CD4-positive, alpha-beta memory T cell (primary cell): Measurements from ENCODE around the gene MCF2L2. TPM values are rescaled to one million over a fixed set of nuclear protein-coding genes. Genes with fewer than 3 reads are reported as not detected.

ENCODE experiments used
- CTCF ChIA-PET: fragments of 350-600 bp; sonication (Branson Sonifier 250); formaldehyde crosslinking; loops from one replicate; lab custom pipeline; 2021; ENCODE audit warnings: inconsistent platforms; ENCODE audit not compliant: partially characterized antibody; lab: Charles Lee
- POLR2A ChIA-PET: fragments of 350-600 bp; sonication (Branson Sonifier 250); formaldehyde crosslinking; loops from one replicate; lab custom pipeline; 2021; ENCODE audit not compliant: partially characterized antibody; lab: Charles Lee
- DNase-seq, 5 donors: peaks; one replicate each; pipeline versions ENCODE4 v3.0.0 to v3.0.0-alpha.2; 2020 to 2022; ENCODE audit warnings: mixed read lengths in 1 of 5
- H3K27ac ChIP-seq: one replicate; pipeline ENCODE4 v1.7.0; 2013; ENCODE audit warnings: low read depth, low read length
- H3K27me3 ChIP-seq: 2 replicates; pipeline ENCODE4 v1.7.0; 2013; ENCODE audit warnings: mild to moderate bottlenecking, low read length, moderate library complexity; ENCODE audit not compliant: insufficient read depth
- H3K36me3 ChIP-seq: 2 replicates; pipeline ENCODE4 v1.7.0; 2013; ENCODE audit warnings: mild to moderate bottlenecking, low read length, moderate library complexity; ENCODE audit not compliant: insufficient read depth
- H3K4me1 ChIP-seq: 2 replicates; pipeline ENCODE4 v1.7.0; 2013; ENCODE audit warnings: mild to moderate bottlenecking, low read length, moderate library complexity; ENCODE audit not compliant: insufficient read depth
- H3K4me3 ChIP-seq, 2 donors: one replicate each; pipeline ENCODE4 v1.7.0; 2013; ENCODE audit warnings: low read length in 2 of 2, mild to moderate bottlenecking in 1 of 2
- H3K9me3 ChIP-seq, 2 donors: one replicate each; pipeline ENCODE4 v1.7.0; 2013; ENCODE audit warnings: low read length in 2 of 2, control low read depth in 1 of 2; ENCODE audit not compliant: control insufficient read depth in 1 of 2
- H3K27ac Mint-ChIP-seq, 7 donors: one replicate each; pipeline ENCODE4 v1.8.0; 2020 to 2021; ENCODE audit warnings: mixed read lengths in 7 of 7, mild to moderate bottlenecking in 6 of 7, inconsistent platforms in 3 of 7, moderate library complexity in 3 of 7
- H3K27me3 Mint-ChIP-seq, 2 donors: one replicate each; pipeline ENCODE4 v1.8.0; 2020 to 2021; ENCODE audit warnings: mixed read lengths in 2 of 2
- H3K36me3 Mint-ChIP-seq, 2 donors: one replicate each; pipeline ENCODE4 v1.8.0; 2020 to 2021; ENCODE audit warnings: mixed read lengths in 2 of 2, inconsistent platforms in 1 of 2, mild to moderate bottlenecking in 1 of 2
- H3K4me1 Mint-ChIP-seq, 4 donors: one replicate each; pipeline ENCODE4 v1.8.0; 2020 to 2021; ENCODE audit warnings: mixed read lengths in 4 of 4, mild to moderate bottlenecking in 1 of 4
- H3K4me3 Mint-ChIP-seq, 8 donors: one replicate each; pipeline ENCODE4 v1.8.0; 2020 to 2021; ENCODE audit warnings: mixed read lengths in 8 of 8, mild to moderate bottlenecking in 7 of 8, moderate library complexity in 6 of 8, inconsistent platforms in 3 of 8
- H3K9me3 Mint-ChIP-seq, 8 donors: one replicate each; pipeline ENCODE4 v1.8.0; 2020 to 2021; ENCODE audit warnings: mixed read lengths in 8 of 8, mild to moderate bottlenecking in 5 of 8, inconsistent platforms in 3 of 8, moderate library complexity in 1 of 8
- intact Hi-C: fragments of 100-400 bp; cut with micrococcal nuclease; formaldehyde crosslinking; loops from one replicate; pipeline ENCODE4 v1.15.1; 2023
- polyA plus RNA-seq, 2 donors: library from polyadenylated mRNA; unstranded; fragments of 300-500 nt; fragmentation: Illumina TruSeq; gene quantifications; one replicate each; pipeline ENCODE4 v1.2.3, GENCODE V29; 2021
- total RNA-seq, 2 experiments: library from RNA; stranded (reverse); gene quantifications; one replicate each; pipeline ENCODE4 v1.2.3, GENCODE V29; 2021

Gene MCF2L2
- total and polyA plus RNA-seq, 4 experiments from 2014 or later: 0.37 to 7.3 (median 5.1) TPM

DNA sequence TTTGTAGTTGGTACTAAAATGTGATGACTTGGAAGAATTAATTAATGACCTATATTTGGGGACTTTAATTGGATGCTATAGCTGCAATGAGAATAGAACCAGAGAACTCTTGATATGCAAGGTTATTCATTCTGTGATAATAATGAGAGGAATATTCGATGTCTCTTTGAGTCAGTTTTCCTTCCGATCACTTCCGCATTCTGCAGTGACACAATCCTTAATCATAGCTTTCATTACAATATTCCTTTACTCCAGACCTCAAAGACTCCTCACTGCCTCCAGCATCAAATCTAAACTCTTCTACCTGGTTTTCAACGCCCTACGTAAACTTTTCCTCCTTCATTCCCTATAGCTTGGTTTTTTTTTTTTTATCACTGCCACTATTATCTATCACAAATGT, 153.8 kb downstream of the MCF2L2 start:
- no peak overlapping the region for H3K27ac ChIP-seq

GRCh38 chr3:183272791-183273190, 155.6 kb downstream of the MCF2L2 start:
- Mint-ChIP-seq H3K36me3 (peaks cover 1 to 31% of the 10 kb centered on the region in 2 donors), H3K9me3 (no peaks in the 10 kb centered on the region), H3K27me3 (no peaks in the 10 kb centered on the region), H3K27ac (no peak overlapping the region), H3K4me3 (no peak overlapping the region), H3K4me1 (no peaks in the 10 kb centered on the region)
- POLR2A ChIA-PET: no interaction called here
- CTCF ChIA-PET: interaction anchor here (1.2 kb wide), 1 partner anchor 87 kb away, joined by 3 read pairs; no protein-coding TSS in a partner anchor
- Histone ChIP-seq H3K27me3 (no peaks in the 10 kb centered on the region), H3K9me3 (no peaks in the 10 kb centered on the region), H3K4me1 (no peaks in the 10 kb centered on the region), H3K27ac (no peak overlapping the region), H3K36me3 (no peaks in the 10 kb centered on the region), H3K4me3 (no peak overlapping the region)
- intact Hi-C loops: no loop called here
- no peak for DNase-seq

More for the DNA sequence above, 153.8 kb downstream of the MCF2L2 start:
- Mint-ChIP-seq H3K36me3 (peaks cover 0 to 22% of the 10 kb centered on the region in 2 donors), H3K27me3 (no peaks in the 10 kb centered on the region), H3K4me1 (no peaks in the 10 kb centered on the region), H3K9me3 (no peaks in the 10 kb centered on the region), H3K27ac (no peak overlapping the region), H3K4me3 (no peak overlapping the region)
- H3K36me3 ChIP-seq: no peaks in the 10 kb centered on the region
- ChIA-PET POLR2A (interaction anchor here (1.5 kb wide), 1 partner anchor 11 kb away, joined by 3 read pairs; no protein-coding TSS in a partner anchor), CTCF (interaction anchor here (1.7 kb wide), 1 partner anchor 108 kb away, joined by 3 read pairs; no protein-coding TSS in a partner anchor)
- H3K4me1 ChIP-seq: no peaks in the 10 kb centered on the region
- H3K9me3 ChIP-seq: no peaks in the 10 kb centered on the region
- intact Hi-C loops: no loop called here
- no peak for DNase-seq
- no peak overlapping the region for H3K4me3 ChIP-seq
- H3K27me3 ChIP-seq: no peaks in the 10 kb centered on the region

GRCh38 chr3:183272142-183272541, 156.3 kb downstream of the MCF2L2 start:
- Histone ChIP-seq H3K27ac (no peak overlapping the region), H3K9me3 (no peaks in the 10 kb centered on the region), H3K36me3 (no peaks in the 10 kb centered on the region), H3K27me3 (no peaks in the 10 kb centered on the region), H3K4me3 (no peak overlapping the region), H3K4me1 (no peaks in the 10 kb centered on the region)
- intact Hi-C loops: no loop called here
- Mint-ChIP-seq H3K27ac (no peak overlapping the region), H3K36me3 (peaks cover 1 to 34% of the 10 kb centered on the region in 2 donors), H3K4me3 (no peak overlapping the region), H3K27me3 (peaks cover 0 to under 1% of the 10 kb centered on the region in 2 donors), H3K9me3 (no peaks in the 10 kb centered on the region), H3K4me1 (no peaks in the 10 kb centered on the region)
- no peak for DNase-seq
- ChIA-PET CTCF (interaction anchor here (1.2 kb wide), 1 partner anchor 87 kb away, joined by 3 read pairs; no protein-coding TSS in a partner anchor), POLR2A (no interaction called here)

- no peaks in the 10 kb centered on the region for H3K27me3 ChIP-seq
- no peak overlapping the region for H3K4me3 ChIP-seq
- H3K4me1 Mint-ChIP-seq: no peaks in the 10 kb centered on the region
- no peak for DNase-seq
- H3K9me3 ChIP-seq: no peaks in the 10 kb centered on the region
- intact Hi-C loops: no loop called here
- H3K27ac ChIP-seq: no peak overlapping the region
- H3K27ac Mint-ChIP-seq: no peak overlapping the region
- H3K4me1 ChIP-seq: no peaks in the 10 kb centered on the region
- H3K4me3 Mint-ChIP-seq: no peak overlapping the region
- ChIA-PET CTCF (no interaction called here), POLR2A (no interaction called here)
- H3K9me3 Mint-ChIP-seq: no peaks in the 10 kb centered on the region
- H3K27me3 Mint-ChIP-seq: peaks cover 0 to 2% of the 10 kb centered on the region in 2 donors
- peaks cover 1 to 31% of the 10 kb centered on the region in 2 donors for H3K36me3 Mint-ChIP-seq
- H3K36me3 ChIP-seq: no peaks in the 10 kb centered on the region
These were observed 158.1 kb downstream of the MCF2L2 start for GRCh38 chr3:183270344-183270743.

- no peak overlapping the region for H3K4me3 ChIP-seq
- H3K27me3 Mint-ChIP-seq: peaks cover 0 to 2% of the 10 kb centered on the region in 2 donors
- H3K27me3 ChIP-seq: no peaks in the 10 kb centered on the region
- no peaks in the 10 kb centered on the region for H3K9me3 Mint-ChIP-seq
- no peak for DNase-seq
- no peak overlapping the region for H3K4me3 Mint-ChIP-seq
- CTCF ChIA-PET: no interaction called here
- no peaks in the 10 kb centered on the region for H3K4me1 Mint-ChIP-seq
- H3K36me3 ChIP-seq: no peaks in the 10 kb centered on the region
- peaks cover 1 to 25% of the 10 kb centered on the region in 2 donors for H3K36me3 Mint-ChIP-seq
- H3K27ac Mint-ChIP-seq: no peak overlapping the region
- POLR2A ChIA-PET: no interaction called here
- H3K27ac ChIP-seq: no peak overlapping the region
- no peaks in the 10 kb centered on the region for H3K4me1 ChIP-seq
- intact Hi-C loops: no loop called here
- no peaks in the 10 kb centered on the region for H3K9me3 ChIP-seq
These were observed 159.1 kb downstream of the MCF2L2 start for GRCh38 chr3:183269345-183269744.

DNA sequence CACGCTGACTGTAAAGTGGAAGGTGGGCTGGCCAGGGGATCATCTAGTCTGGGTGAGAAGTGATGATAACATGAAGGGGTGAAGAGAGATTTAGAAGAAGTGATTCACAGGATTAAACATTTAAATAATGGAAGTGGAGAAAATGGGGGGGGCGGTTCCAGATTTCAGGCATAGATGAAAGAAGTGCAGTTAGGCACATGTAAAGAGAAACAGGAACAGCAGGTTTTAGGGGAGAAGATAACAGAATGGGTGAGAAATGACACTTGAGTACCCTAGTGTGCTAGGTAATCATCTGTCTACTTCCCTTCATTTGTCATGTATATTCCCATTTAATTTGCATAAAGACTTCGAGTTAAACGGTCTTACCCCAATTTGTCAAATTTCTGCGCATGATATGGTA, 160.1 kb downstream of the MCF2L2 start:
- Histone ChIP-seq H3K4me3 (no peak overlapping the region), H3K4me1 (no peaks in the 10 kb centered on the region), H3K27me3 (no peaks in the 10 kb centered on the region), H3K27ac (no peak overlapping the region), H3K36me3 (no peaks in the 10 kb centered on the region), H3K9me3 (no peaks in the 10 kb centered on the region)
- H3K36me3 Mint-ChIP-seq: peaks cover 1 to 25% of the 10 kb centered on the region in 2 donors
- CTCF ChIA-PET: no interaction called here
- intact Hi-C loops: no loop called here
- H3K9me3 Mint-ChIP-seq: no peaks in the 10 kb centered on the region
- no peak overlapping the region for H3K27ac Mint-ChIP-seq
- no peaks in the 10 kb centered on the region for H3K4me1 Mint-ChIP-seq
- H3K4me3 Mint-ChIP-seq: no peak overlapping the region
- peaks cover 0 to 2% of the 10 kb centered on the region in 2 donors for H3K27me3 Mint-ChIP-seq
- POLR2A ChIA-PET: no interaction called here
- no peak for DNase-seq

DNA sequence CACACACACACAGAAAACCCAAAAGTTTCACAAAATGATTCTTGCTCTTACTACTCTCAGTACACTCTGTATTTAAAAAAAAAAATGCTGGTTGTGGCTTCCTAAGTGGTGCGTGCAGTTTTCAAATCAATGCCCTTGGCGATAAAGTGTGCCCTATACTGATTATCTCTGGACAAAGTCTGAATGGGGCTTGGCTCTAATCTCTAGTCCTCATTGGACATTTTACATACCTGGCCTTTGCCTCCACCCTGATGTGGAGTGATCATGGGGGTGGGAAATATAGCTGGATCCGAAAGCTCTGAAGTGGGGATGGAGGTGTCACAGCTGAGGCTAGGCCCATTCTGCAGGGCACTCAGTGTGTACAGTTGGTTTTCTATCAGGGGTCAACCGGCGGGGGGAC, 161.3 kb downstream of the MCF2L2 start:
- no peak overlapping the region for H3K4me3 ChIP-seq
- H3K9me3 ChIP-seq: no peaks in the 10 kb centered on the region
- no peak overlapping the region for H3K27ac ChIP-seq
- Mint-ChIP-seq H3K27ac (no peak overlapping the region), H3K9me3 (no peaks in the 10 kb centered on the region), H3K4me1 (no peaks in the 10 kb centered on the region), H3K36me3 (peaks cover 3 to 25% of the 10 kb centered on the region in 2 donors), H3K4me3 (no peak overlapping the region), H3K27me3 (peaks cover 2 to 3% of the 10 kb centered on the region in 2 donors)
- intact Hi-C loops: no loop called here
- CTCF ChIA-PET: no interaction called here
- POLR2A ChIA-PET: no interaction called here
- H3K27me3 ChIP-seq: no peaks in the 10 kb centered on the region
- no peaks in the 10 kb centered on the region for H3K4me1 ChIP-seq
- H3K36me3 ChIP-seq: no peaks in the 10 kb centered on the region
- DNase-seq: no peak
